ENCODE results near the gene SLC37A1.

Gene SLC37A1

GRCh38 chr21:42545317-42545716, 31.7 kb downstream of the SLC37A1 start:
- no peak for DNase-seq (ENCODE audit: low spot score)

GRCh38 chr21:42545745-42546144, 32.1 kb downstream of the SLC37A1 start:
- no peak for DNase-seq (ENCODE audit: low spot score)

- DNase-seq (ENCODE audit: low spot score), result no peak
These were observed 32.8 kb downstream of the SLC37A1 start for GRCh38 chr21:42546433-42546832.

DNA sequence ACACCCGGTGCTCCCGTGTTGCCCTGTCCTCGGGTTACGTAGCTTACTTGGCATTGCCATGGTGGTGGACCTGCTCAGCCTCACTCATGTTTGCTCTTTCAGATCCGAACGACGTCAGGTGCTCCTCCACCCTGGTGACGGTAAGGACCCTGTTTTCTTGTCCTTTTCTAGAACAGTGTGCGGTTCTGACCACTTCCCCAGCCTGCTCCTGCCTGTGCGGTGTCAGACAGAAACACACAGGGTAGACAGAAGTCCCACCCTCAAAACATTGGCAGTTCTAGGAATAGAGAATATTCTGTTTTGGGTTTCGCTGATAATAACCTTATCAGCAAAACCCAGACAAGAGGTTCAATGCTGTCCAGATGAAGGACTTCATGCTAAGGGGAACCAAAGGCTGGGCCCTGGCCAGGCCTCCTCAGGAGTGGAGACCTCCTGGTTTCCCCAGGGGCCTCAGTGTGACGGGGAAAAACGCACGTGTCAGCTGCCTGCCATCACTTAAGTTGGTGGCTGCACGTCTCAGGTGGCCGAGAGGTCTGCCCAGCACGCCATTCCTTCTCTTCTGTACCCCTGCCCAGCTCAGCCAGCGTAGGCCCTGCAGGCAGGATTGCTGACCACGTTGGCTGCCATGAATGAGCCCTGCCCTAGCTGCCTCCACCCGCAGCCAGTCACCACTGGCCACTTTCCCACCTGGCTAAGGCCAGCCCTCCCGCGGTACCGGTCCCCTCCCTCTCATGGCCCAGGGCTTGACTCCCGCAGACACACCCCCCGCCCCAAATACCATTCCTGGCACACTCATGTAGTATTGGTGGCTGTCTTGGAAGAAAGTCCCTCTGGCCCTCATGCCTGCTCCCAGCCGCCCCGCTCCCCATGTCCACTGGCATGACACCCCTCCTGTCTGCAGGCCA, 33.6 kb downstream of the SLC37A1 start:
- no peak for DNase-seq (ENCODE audit: low spot score)

DNA sequence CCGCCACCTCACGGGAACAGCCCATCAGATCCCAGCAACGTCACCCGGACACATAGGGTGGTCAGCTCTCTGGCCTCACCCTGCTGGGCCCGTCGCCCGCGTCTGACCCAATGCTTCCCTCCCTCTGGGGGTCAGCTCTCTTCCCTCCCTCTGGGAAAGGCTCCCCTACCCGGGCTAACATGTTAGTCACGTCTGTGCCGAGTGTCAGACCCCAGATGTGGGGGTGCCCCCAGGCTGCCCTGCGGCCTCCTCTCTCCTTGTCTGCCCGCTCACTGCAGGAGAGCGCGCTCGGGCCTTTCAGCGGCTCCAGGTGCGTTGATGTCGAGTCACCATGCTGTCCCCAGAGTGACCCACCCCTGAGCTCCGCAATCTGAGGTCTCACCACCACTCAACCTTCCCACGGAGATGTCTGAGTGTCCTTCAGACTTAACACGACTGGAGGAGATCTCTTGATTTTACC, 34.3 kb downstream of the SLC37A1 start:
- no peak for DNase-seq (ENCODE audit: low spot score)

GRCh38 chr21:42548687-42549406, 35.2 kb downstream of the SLC37A1 start:
- no peak for DNase-seq (ENCODE audit: low spot score)

DNA sequence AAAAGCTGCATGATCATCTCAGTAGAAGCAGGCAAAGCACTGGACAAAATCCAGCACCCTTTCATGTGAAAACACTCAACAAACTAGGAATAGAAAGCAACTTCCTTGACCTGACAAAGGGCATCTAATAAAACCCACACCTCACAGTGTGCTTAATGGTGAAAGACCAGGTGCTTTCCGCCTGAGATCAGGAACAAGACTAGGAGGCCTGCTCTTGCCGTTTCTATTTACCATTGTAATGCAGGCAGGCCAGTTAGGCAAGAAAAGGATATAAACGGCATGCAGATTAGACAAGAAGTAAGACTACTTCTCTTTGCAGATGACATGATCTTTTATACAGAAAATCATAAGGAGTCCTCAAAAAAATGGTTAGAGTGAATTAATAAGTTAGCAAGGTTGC, 37.2 kb downstream of the SLC37A1 start:
- DNase-seq (ENCODE audit: low spot score), result no peak

DNA sequence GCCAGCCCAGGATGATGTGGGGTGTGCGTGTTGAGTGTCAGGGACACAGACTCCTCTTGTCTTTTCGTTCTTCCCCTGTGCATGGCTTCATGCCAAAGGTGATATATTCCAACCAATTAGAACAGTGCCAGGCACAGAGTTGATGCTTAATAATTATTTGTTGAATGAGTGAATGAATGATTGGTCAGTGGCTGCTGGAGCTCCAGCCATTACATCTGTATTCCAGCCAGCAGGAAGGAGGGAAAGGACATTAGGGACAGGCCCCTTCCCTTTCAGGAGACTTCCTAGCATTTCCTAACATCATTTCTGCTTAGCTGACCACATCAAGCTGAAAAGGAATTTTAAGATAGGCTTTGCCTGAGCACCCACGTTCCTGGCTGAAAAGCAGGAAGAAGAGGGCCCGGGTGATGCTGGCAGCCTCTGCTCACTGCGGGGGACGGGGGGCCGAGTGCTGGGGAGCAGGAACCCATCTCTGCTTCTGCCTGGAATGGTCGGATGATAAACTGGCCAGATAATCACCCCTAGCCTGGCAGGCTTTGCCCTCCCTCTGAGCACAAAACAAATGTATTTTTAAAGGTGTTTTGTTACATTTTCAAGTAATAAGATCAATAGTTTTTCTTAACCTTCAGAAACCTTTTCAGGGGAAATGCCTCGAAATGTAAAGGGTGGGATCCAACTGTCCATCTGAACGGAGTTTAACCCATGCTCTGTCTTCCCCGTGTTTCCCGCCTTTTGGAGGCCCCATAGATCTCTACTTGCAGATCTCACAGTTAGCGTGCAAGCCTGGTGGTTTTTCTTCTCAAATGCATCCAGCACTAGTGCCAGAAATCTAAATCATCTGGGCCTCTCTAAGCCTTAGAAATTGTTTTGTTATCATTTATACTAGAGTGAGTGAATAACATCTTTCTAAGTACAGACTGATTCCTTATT, 39.0 kb downstream of the SLC37A1 start:
- no peak for DNase-seq (ENCODE audit: low spot score)

- DNase-seq (ENCODE audit: low spot score), result no peak
These were observed 39.8 kb downstream of the SLC37A1 start for GRCh38 chr21:42553435-42553834.

DNA sequence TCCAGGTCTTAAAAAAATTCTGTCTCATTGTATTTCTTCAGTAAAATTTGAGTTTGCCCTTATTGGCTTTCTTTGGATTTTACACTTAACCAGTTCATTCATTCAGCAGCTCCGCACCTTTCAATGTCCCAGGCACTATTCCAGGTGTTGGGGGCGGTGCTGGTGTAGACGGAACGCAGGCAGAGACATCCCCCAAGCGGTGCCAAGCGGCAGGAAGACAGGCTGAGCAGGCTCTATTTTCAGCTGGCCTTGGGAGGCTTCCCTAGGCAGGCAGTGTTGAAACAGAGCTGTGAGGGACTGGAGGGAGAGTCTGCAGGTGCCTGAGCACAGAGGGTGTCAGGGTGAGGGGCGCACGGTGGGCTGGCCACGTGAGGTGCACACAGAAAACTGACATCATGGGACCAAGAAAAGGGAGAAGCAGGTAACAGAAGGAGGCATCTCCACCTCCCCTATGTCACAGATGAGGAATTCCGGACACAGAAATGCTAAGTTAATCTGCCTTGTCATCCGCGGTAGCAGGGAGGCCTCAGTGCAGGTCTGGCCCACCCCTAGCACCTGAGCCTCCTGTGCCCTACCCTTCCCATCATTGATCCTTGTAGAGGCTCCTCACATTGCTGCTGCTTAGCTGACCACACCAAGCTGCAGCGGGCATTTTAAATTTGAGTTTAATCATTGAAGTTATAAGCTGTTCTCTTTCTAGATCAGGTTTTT, 40.8 kb downstream of the SLC37A1 start:
- DNase-seq (ENCODE audit: low spot score), result no peak

DNA sequence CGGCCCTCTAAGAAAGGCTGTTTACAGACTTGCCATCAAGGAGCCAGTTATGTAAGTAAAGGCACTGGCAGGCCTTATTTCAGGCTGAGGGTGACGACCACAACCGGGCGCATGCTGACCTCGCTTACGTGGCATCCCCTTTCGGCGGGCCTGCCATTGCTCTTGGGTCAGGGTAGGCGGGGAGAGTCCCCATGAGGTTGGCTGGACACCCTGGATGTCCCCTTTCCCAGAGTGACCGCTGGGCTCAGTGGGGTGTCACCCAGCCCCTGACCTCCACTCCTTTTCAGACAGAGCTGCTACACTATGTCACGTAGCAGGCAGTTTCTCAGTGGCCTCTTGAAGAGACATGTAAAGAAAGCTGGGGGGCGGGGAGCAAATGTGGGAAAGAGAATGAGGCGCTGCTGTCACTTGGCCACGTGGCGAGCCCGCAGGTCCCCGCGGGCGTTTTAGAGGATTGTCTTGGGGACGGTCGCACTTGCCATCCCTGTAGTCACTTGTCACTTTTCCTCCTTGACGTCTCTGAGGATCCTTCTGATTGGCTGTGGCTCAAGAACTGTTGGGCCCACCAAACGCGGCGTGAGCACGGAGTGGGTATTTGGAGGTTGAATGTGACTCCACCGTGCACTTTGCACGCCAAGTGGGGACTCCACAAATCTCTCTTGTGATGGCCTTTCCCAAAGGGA, 42.2 kb downstream of the SLC37A1 start:
- no peak for DNase-seq (ENCODE audit: low spot score)

- DNase-seq (ENCODE audit: low spot score), result no peak
These were observed 42.8 kb downstream of the SLC37A1 start for GRCh38 chr21:42556476-42556875.

DNA sequence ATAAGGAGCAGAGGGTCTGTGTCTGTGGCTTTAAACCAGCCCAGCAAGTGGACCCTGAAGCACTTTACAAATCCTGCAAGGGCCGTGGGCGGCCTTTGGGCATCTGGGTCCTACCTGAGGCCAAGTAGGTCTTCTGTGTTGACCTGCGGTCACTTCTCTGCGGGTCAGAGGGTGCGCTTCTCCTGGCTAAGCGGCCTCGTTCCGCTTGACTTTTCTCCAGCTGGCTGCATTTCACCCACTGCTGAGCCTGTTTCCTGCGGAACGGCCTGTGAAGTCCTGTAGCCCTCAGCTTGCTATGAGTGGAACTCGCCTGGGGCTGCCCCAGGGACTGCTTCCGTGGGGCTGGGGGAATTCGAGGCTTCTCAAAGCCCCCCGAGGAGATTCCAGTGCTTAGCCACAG, 43.3 kb downstream of the SLC37A1 start:
- DNase-seq (ENCODE audit: low spot score), result no peak

DNA sequence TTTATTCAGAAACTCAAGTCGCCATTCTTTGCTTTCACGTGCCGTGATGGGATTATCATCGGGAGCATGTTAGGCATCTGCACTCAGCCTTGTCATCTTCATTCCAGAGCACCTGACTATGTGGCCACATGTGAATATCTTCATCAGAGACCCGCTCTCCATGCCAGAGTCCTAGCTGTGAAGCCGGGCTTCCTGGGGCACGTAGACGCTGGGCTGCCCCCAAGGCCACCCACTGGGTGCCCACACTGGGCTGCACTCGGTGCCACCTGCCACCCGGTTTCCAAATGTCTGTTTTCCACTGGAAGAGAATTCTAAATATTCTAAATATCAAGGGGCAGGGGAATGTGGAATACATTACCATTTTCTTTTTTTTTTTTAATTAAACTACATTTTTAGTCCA, 43.8 kb downstream of the SLC37A1 start:
- DNase-seq (ENCODE audit: low spot score), result no peak

DNA sequence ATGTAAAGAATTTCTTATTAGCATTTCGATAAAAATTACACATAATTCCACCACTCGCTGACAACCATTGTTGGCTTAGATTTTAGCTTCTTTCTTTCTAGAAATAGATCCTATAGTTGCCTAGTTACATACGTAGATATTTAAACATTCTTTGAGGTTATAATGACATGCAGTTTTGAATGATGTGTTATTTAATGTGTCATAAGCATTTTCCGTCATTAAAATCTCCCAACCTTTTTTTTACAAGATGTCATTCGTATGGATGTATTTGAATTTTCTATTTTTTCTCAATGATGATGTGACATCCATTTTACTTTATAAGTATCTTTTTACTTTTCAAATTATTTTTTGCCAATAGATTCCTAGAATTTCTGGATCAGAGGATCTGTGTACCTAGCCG, 44.7 kb downstream of the SLC37A1 start:
- DNase-seq (ENCODE audit: low spot score), result no peak

DNA sequence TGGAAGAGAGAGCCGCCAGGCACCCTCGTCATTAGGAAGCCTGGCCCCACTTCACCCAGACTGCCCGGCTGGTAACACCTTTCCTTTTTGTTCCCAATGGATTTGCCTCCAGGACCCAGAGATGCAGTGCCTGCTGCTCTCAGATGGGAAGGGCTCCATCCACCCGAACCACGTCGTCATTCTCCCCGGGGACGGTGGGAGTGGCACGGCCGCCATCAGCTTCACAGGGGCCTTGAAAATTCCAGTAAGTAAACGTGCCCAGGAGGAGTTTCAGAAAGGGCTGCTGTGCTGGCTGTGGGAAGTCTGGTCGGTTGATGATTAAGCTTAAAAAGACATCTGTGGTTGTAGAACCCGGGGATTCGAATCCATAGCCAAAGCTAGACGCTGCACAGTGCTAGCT, 45.2 kb downstream of the SLC37A1 start:
- no peak for DNase-seq (ENCODE audit: low spot score)

- DNase-seq (ENCODE audit: low spot score), result no peak
These were observed 45.7 kb downstream of the SLC37A1 start for GRCh38 chr21:42559326-42559725.

GRCh38 chr21:42560517-42561179, 47.0 kb downstream of the SLC37A1 start:
- DNase-seq (ENCODE audit: low spot score), result no peak

- no peak for DNase-seq (ENCODE audit: low spot score)
These were observed 48.4 kb downstream of the SLC37A1 start for GRCh38 chr21:42561762-42562650.

All from COLO829 (cell line).